DOHH2 (cell line): Measurements from ENCODE around the gene BIN1.
A peak's percentile ranks its signal among the peaks of the same experiment; 100 is the strongest.

ENCODE experiments used
- H3F3A ChIP-seq: fragments of 200-600 bp; sonication (generic), shearing (Covaris generic); 2 replicates; pipeline ENCODE4 v1.6.0; 2016; ENCODE audit warnings: antibody characterized with exemption, mild to moderate bottlenecking; ENCODE audit not compliant: control insufficient read depth, insufficient read depth
- H3K27ac ChIP-seq: fragments of 200-600 bp; sonication (generic); 2 replicates; pipeline ENCODE4 v1.5.1; 2014; ENCODE audit warnings: low read depth, mild to moderate bottlenecking, low read length, moderate library complexity
- H3K27me3 ChIP-seq: fragments of 200-600 bp; sonication (generic); 2 replicates; pipeline ENCODE4 v1.6.1; 2014; ENCODE audit warnings: mild to moderate bottlenecking, low read length, mixed read lengths; ENCODE audit not compliant: control insufficient read depth
- H3K36me3 ChIP-seq: fragments of 200-600 bp; sonication (generic); 2 replicates; pipeline ENCODE4 v1.6.1; 2014; ENCODE audit warnings: mild to moderate bottlenecking, low read length, moderate library complexity, mixed read lengths; ENCODE audit not compliant: control insufficient read depth
- H3K4me1 ChIP-seq: fragments of 200-600 bp; sonication (generic); 2 replicates; pipeline ENCODE4 v1.6.1; 2014; ENCODE audit warnings: mild to moderate bottlenecking, low read length, mixed read lengths; ENCODE audit not compliant: control insufficient read depth
- H3K4me2 ChIP-seq: fragments of 200-600 bp; sonication (generic); 2 replicates; pipeline ENCODE4 v1.6.0; 2014; ENCODE audit warnings: mild to moderate bottlenecking, low read length, moderate library complexity
- H3K4me3 ChIP-seq: fragments of 200-600 bp; sonication (generic); 2 replicates; pipeline ENCODE4 v1.5.1; 2014; ENCODE audit warnings: mild to moderate bottlenecking, low read length, mixed read lengths
- H3K79me2 ChIP-seq: fragments of 200-600 bp; sonication (generic); 2 replicates; pipeline ENCODE4 v1.6.1; 2014; ENCODE audit warnings: mild to moderate bottlenecking, low read length, mixed read lengths; ENCODE audit not compliant: control insufficient read depth
- H3K9me2 ChIP-seq: fragments of 200-600 bp; sonication (generic); replicated peaks from 2 replicates; pipeline ENCODE4 v1.6.1; 2014; ENCODE audit warnings: mild to moderate bottlenecking, low read length, mixed read lengths; ENCODE audit not compliant: control insufficient read depth
- H3K9me3 ChIP-seq: fragments of 200-600 bp; sonication (generic); 2 replicates; pipeline ENCODE4 v1.6.1; 2014; ENCODE audit warnings: antibody characterized with exemption, low read length, mixed read lengths; ENCODE audit not compliant: control insufficient read depth, insufficient read depth
- H4K20me1 ChIP-seq: fragments of 200-600 bp; sonication (generic); 2 replicates; pipeline ENCODE4 v1.6.0; 2014; ENCODE audit warnings: low read depth, mild to moderate bottlenecking, antibody characterized with exemption, low read length, moderate library complexity; ENCODE audit not compliant: control insufficient read depth, insufficient read depth
- EZH2phosphoT487 ChIP-seq: fragments of 200-600 bp; sonication (generic); IDR thresholded peaks from 2 replicates; pipeline ENCODE4 v1.6.1; 2017; ENCODE audit warnings: borderline replicate concordance, mild to moderate bottlenecking, antibody characterized with exemption, low read length, moderate library complexity, mixed read lengths
- TF ChIP-seq, protein P1 (sequence below): fragments of 200-600 bp; sonication (generic); IDR thresholded peaks from one replicate; pipeline ENCODE4 v1.5.1; 2014; ENCODE audit warnings: antibody characterized with exemption, mild to moderate bottlenecking, low read depth, low read length; ENCODE audit not compliant: poor library complexity, severe bottlenecking

Gene BIN1, protein sequence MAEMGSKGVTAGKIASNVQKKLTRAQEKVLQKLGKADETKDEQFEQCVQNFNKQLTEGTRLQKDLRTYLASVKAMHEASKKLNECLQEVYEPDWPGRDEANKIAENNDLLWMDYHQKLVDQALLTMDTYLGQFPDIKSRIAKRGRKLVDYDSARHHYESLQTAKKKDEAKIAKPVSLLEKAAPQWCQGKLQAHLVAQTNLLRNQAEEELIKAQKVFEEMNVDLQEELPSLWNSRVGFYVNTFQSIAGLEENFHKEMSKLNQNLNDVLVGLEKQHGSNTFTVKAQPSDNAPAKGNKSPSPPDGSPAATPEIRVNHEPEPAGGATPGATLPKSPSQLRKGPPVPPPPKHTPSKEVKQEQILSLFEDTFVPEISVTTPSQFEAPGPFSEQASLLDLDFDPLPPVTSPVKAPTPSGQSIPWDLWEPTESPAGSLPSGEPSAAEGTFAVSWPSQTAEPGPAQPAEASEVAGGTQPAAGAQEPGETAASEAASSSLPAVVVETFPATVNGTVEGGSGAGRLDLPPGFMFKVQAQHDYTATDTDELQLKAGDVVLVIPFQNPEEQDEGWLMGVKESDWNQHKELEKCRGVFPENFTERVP

DNA sequence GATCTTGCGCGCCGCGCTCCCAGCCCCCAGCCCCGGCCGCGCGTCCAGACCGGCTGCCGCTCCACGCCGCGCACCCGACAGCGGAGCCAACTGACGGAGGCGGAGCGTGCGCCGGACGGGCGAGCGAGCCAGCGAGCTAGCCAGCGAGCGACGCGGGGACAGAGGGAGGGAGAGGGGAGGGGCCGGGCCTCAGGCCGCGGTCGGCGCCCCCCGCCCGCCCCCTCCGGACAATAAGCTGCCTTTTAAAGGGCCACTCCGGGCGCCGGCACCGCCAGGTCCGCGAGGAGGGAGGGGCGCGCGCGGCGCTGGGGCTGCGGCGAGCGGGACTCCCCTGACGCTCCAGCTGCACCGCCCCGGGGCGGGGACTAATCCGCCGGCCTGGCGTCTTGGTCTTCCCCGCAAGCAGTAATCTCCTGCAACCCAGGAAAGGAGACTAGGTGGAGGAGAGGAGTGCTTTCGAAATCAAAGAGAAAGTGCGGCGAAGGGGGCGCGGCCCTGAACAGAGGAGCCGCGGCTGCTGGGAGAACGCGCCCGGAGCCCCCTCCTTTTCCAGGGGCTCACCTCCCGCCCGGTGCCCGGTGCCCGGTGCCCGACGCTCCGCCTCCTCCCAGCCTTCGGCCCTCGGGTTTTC lies at the start of gene BIN1:
BIN1 (minus strand) TSS at position 164 of the 631 bp plus-strand sequence. CDS start 211 bp downstream, outside the sequence.
- no peak within 1 kb of the TSS for H3K27ac ChIP-seq
- no peaks in the 10 kb centered on the region for H3K9me3 ChIP-seq
- peaks cover 5% of the 10 kb centered on the region for H3K4me1 ChIP-seq
- H3F3A ChIP-seq: no peaks in the 10 kb centered on the region
- no peaks in the 10 kb centered on the region for H3K79me2 ChIP-seq
- H3K27me3 ChIP-seq: peaks cover 23% of the 10 kb centered on the region
- TF ChIP-seq EZH2phosphoT487: no peak
- TF ChIP-seq, protein P1, sequence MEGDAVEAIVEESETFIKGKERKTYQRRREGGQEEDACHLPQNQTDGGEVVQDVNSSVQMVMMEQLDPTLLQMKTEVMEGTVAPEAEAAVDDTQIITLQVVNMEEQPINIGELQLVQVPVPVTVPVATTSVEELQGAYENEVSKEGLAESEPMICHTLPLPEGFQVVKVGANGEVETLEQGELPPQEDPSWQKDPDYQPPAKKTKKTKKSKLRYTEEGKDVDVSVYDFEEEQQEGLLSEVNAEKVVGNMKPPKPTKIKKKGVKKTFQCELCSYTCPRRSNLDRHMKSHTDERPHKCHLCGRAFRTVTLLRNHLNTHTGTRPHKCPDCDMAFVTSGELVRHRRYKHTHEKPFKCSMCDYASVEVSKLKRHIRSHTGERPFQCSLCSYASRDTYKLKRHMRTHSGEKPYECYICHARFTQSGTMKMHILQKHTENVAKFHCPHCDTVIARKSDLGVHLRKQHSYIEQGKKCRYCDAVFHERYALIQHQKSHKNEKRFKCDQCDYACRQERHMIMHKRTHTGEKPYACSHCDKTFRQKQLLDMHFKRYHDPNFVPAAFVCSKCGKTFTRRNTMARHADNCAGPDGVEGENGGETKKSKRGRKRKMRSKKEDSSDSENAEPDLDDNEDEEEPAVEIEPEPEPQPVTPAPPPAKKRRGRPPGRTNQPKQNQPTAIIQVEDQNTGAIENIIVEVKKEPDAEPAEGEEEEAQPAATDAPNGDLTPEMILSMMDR: no peak
- H3K36me3 ChIP-seq: no peaks in the 10 kb centered on the region
- H3K4me2 ChIP-seq: peak within 1 kb of the TSS; percentile 58
- no peaks in the 10 kb centered on the region for H3K9me2 ChIP-seq
- H4K20me1 ChIP-seq: 0 out of 2 replicates have a peak, but pooled peaks cover 3% of the 10 kb centered on the region
- H3K4me3 ChIP-seq: peak within 1 kb of the TSS; percentile 42

DNA sequence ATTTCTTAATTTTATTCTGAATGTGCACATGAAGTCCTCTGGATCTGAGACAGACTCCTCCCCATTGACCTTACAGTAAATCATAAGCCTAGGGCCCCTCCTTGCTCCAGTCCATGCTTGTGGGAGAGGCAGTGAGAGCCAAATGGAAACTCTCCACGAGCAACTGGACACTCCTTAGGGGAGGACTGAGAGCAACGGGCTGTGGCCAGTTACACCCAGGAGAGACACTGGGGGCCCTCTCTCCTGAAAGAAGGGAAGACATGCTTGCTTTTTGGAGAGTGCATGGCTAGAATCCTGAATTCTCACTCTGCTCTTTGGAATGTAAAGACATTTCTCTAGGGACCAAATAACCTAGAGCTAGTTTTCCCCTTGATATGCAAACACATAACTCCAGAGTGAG lies 49.0 kb upstream of the BIN1 start:
- Histone ChIP-seq H3K27ac (no peak overlapping the region), H3K27me3 (peaks cover 20% of the 10 kb centered on the region), H3K4me3 (no peak overlapping the region), H4K20me1 (no peaks in the 10 kb centered on the region), H3K9me2 (no peaks in the 10 kb centered on the region), H3K4me2 (no peak overlapping the region), H3K36me3 (no peaks in the 10 kb centered on the region), H3F3A (no peaks in the 10 kb centered on the region), H3K79me2 (no peaks in the 10 kb centered on the region), H3K9me3 (no peaks in the 10 kb centered on the region), H3K4me1 (peaks cover 9% of the 10 kb centered on the region)
- TF ChIP-seq, protein P1: no peak
- TF ChIP-seq EZH2phosphoT487: no peak

DNA sequence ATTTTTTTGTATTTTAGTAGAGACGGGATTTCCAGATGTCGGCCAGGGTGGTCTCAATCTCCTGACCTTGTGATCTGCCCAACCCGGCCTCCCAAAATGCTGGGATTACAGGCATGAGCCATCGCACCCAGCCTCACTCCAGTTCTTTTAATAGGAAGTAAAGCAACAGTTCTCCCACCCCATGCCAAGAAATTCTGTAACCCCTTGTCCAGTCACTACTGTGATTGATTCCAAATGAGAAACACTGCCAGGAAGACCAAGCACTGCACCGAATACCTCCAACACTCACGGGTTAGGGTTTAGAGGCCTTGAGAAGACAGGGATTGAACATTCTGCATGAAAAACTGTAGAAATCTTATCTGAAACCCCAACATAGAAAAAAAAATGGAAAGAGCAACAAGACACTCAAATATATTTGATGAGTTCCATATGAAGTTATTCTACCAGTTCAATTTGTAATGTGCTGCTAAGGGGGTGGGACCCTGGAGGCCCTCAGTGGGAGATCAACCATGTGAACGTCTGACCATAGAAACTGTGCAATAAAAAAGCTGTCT lies 48.2 kb upstream of the BIN1 start:
- no peaks in the 10 kb centered on the region for H3K9me2 ChIP-seq
- no peaks in the 10 kb centered on the region for H3K36me3 ChIP-seq
- H3K4me2 ChIP-seq: no peak overlapping the region
- peaks cover 15% of the 10 kb centered on the region for H3K27me3 ChIP-seq
- no peaks in the 10 kb centered on the region for H3K9me3 ChIP-seq
- H3F3A ChIP-seq: no peaks in the 10 kb centered on the region
- TF ChIP-seq, protein P1: no peak
- no peak for TF ChIP-seq EZH2phosphoT487
- no peaks in the 10 kb centered on the region for H4K20me1 ChIP-seq
- H3K4me3 ChIP-seq: no peak overlapping the region
- no peaks in the 10 kb centered on the region for H3K79me2 ChIP-seq
- no peak overlapping the region for H3K27ac ChIP-seq
- H3K4me1 ChIP-seq: peaks cover 9% of the 10 kb centered on the region
